Measurements from ENCODE around the gene ZNF329.

DNA sequence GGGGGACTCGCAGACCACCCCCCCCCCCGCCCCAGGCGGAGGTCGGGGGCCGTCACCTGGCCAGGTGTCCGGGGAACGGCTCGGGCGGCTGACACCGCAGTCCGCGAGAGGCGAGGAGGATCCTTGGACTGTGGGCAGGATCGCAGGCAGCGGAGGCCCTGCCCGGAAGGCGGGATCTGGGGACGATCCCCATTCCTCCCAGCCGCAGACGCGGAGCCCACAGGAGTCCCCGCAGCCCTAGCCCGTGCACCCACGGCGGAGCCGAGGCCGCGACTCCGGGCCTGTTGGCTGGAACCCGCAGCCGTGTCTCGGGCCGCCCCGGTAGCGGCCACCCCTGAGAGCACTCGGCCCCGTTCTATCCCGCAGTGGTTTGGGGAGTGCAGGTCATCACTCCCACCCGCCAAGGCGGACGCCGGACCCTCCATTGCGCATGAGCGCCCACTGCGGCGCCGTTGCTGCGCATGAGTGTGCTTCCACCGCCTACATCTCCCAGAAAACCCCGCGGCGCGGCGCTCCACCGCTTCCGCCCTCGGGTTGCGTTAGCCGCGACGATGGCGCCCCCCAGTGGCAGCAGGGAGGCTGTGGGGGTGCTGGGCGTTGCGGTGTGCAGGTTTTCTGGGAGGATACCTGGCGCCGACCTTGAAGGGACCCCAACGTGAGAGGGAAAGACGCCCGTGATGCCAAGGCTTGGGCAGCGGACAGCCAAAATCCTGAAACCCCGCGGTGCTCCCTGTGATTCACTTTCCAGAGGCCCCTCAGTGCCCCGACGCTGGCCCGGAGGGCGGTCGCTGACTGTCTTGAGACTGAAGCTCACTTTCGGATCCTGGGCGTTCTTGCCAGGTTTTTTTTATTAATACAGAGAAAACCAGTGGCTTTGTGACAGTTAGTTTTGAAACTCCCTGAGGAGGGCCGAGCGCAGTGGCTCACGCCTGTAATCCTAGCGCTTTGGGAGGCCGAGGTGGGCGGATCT lies 4.4 kb upstream of the ZNF329 start:
- TF ChIP-seq EZH2 (IDR thresholded peaks at IDR 0.05; ENCODE audit: low read length, unreplicated experiment), result no peak
- TF ChIP-seq, protein P1, sequence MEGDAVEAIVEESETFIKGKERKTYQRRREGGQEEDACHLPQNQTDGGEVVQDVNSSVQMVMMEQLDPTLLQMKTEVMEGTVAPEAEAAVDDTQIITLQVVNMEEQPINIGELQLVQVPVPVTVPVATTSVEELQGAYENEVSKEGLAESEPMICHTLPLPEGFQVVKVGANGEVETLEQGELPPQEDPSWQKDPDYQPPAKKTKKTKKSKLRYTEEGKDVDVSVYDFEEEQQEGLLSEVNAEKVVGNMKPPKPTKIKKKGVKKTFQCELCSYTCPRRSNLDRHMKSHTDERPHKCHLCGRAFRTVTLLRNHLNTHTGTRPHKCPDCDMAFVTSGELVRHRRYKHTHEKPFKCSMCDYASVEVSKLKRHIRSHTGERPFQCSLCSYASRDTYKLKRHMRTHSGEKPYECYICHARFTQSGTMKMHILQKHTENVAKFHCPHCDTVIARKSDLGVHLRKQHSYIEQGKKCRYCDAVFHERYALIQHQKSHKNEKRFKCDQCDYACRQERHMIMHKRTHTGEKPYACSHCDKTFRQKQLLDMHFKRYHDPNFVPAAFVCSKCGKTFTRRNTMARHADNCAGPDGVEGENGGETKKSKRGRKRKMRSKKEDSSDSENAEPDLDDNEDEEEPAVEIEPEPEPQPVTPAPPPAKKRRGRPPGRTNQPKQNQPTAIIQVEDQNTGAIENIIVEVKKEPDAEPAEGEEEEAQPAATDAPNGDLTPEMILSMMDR (conservative IDR thresholded peaks at IDR 0.05; ENCODE audit: low read depth, low read length), result peak; percentile 82
- no peak for TF ChIP-seq EZH2phosphoT487 (IDR thresholded peaks at IDR 0.05; ENCODE audit: borderline replicate concordance, low read length)

All from PC-3 (cell line).